GM12878 (cell line): ENCODE measurements around the gene SLC4A5. TPM values are rescaled to one million over a fixed set of nuclear protein-coding genes. Genes with fewer than 3 reads are reported as not detected.

Experiments used
- ATAC-seq: fragments of 200-7000 bp; cut with Tn5 transposase; 3 replicates; pipeline ENCODE4 v1.9.1; 2020; ENCODE audit warnings: mild to moderate bottlenecking, moderate library complexity
- BruUV-seq: library from RNA; stranded (reverse); fragments of 400-500 nt; replicated peaks from 2 replicates; lab custom pipeline; 2021; lab: Mats Ljungman, UMichigan
- CTCF ChIA-PET: fragments of 300-600 bp; sonication (Branson Sonifier 250); formaldehyde crosslinking; extraction: SDS; loops from one replicate; lab custom pipeline; 2021; ENCODE audit warnings: inconsistent platforms; lab: Yijun Ruan, JAX
- POLR2A ChIA-PET: fragments of 350-600 bp; formaldehyde crosslinking; extraction: SDS; loops from one replicate; lab custom pipeline; 2021; ENCODE audit warnings: inconsistent platforms; lab: Charles Lee
- RAD21 ChIA-PET: fragments of 300-600 bp; sonication (Branson Sonifier 250); formaldehyde crosslinking; loops from one replicate; lab custom pipeline; 2023; ENCODE audit warnings: antibody characterized with exemption; ENCODE audit not compliant: unreplicated experiment; lab: Charles Lee
- SMC1A ChIA-PET: fragments of 300-600 bp; sonication (Branson Sonifier 250); formaldehyde crosslinking; loops from one replicate; lab custom pipeline; 2023; ENCODE audit not compliant: unreplicated experiment, uncharacterized antibody; lab: Charles Lee
- DNase-seq: peaks from one replicate; pipeline ENCODE4 v3.0.0-alpha.2; 2011; ENCODE audit warnings: low read depth, low spot score
- FAIRE-seq: peaks from 3 replicates; lab custom pipeline; 2011; peaks lifted over from hg19 to GRCh38; lab: Jason Lieb, UNC
- H2AFZ ChIP-seq: 2 replicates; pipeline ENCODE4 v1.6.0; 2011; ENCODE audit warnings: low read depth, low read length, control low read depth; ENCODE audit not compliant: control insufficient read depth
- H3K27ac ChIP-seq: 2 replicates; pipeline ENCODE4 v1.5.1; 2011; ENCODE audit warnings: control low read depth; ENCODE audit not compliant: control insufficient read depth, insufficient read depth
- H3K27me3 ChIP-seq, 2 experiments: replicated peaks in 1 of 2; 2 replicates each; pipeline versions ENCODE4 v1.6.0 to v1.6.1; 2011; ENCODE audit warnings: low read length in 1 of 2; ENCODE audit not compliant: control insufficient read depth in 2 of 2, insufficient read depth in 2 of 2
- H3K36me3 ChIP-seq, 2 experiments: 2 replicates each; pipeline ENCODE4 v1.5.1; 2011; ENCODE audit warnings: low read length in 1 of 2; ENCODE audit not compliant: control insufficient read depth in 2 of 2, insufficient read depth in 2 of 2
- H3K4me1 ChIP-seq: 2 replicates; pipeline ENCODE4 v1.6.1; 2011; ENCODE audit warnings: mild to moderate bottlenecking, low read length, moderate library complexity, mixed read lengths; ENCODE audit not compliant: control insufficient read depth, insufficient read depth
- H3K4me2 ChIP-seq: 2 replicates; pipeline ENCODE4 v1.6.0; 2011; ENCODE audit warnings: control low read depth; ENCODE audit not compliant: control insufficient read depth, insufficient read depth
- H3K4me3 ChIP-seq: fragments of 200-600 bp; sonication (generic); 2 replicates; pipeline ENCODE4 v1.5.1; 2016
- H3K79me2 ChIP-seq: 2 replicates; pipeline ENCODE4 v1.6.0; 2011; ENCODE audit warnings: low read length; ENCODE audit not compliant: control insufficient read depth, insufficient read depth
- H3K9ac ChIP-seq: 2 replicates; pipeline ENCODE4 v1.8.0; 2011; ENCODE audit warnings: low read length, control low read depth, mixed read lengths; ENCODE audit not compliant: control insufficient read depth, insufficient read depth
- H3K9me3 ChIP-seq: replicated peaks from 3 replicates; pipeline ENCODE4 v1.5.1; 2011; ENCODE audit warnings: mild to moderate bottlenecking, low read length; ENCODE audit not compliant: control insufficient read depth, insufficient read depth
- H4K20me1 ChIP-seq: 2 replicates; pipeline ENCODE4 v1.6.0; 2011; ENCODE audit not compliant: control insufficient read depth, insufficient read depth
- CREB1 ChIP-seq: IDR thresholded peaks from 2 replicates; pipeline ENCODE4 v1.6.1; 2012; ENCODE audit warnings: low read depth, mild to moderate bottlenecking, inconsistent platforms
- FOS ChIP-seq: IDR thresholded peaks from 3 replicates; pipeline ENCODE4 v1.6.1; 2011; ENCODE audit warnings: borderline replicate concordance; ENCODE audit not compliant: insufficient read length; ENCODE audit errors: extremely low read depth
- HDGF ChIP-seq: fragments of 450-650 bp; IDR thresholded peaks from 2 replicates; pipeline ENCODE4 v1.6.1; 2016; ENCODE audit warnings: antibody characterized with exemption
- MEF2B ChIP-seq: fragments of 450-650 bp; IDR thresholded peaks from 2 replicates; pipeline ENCODE4 v1.6.1; 2018; ENCODE audit warnings: mild to moderate bottlenecking, moderate library complexity; ENCODE audit not compliant: partially characterized antibody, poor library complexity, severe bottlenecking
- NBN ChIP-seq: fragments of 450-650 bp; IDR thresholded peaks from 2 replicates; pipeline ENCODE4 v1.6.1; 2016
- NFIC ChIP-seq: IDR thresholded peaks from 2 replicates; pipeline ENCODE4 v1.6.1; 2012; ENCODE audit warnings: low read depth, mild to moderate bottlenecking, inconsistent platforms, low read length, moderate library complexity
- NFXL1 ChIP-seq: fragments of 450-650 bp; IDR thresholded peaks from 2 replicates; pipeline ENCODE4 v1.6.1; 2017; ENCODE audit warnings: antibody characterized with exemption, mild to moderate bottlenecking, borderline replicate concordance
- NR2F1 ChIP-seq: fragments of 450-650 bp; conservative IDR thresholded peaks from 2 replicates; pipeline ENCODE4 v1.6.1; 2017; ENCODE audit warnings: mild to moderate bottlenecking
- NRF1 ChIP-seq: conservative IDR thresholded peaks from 2 replicates; pipeline ENCODE4 v1.6.1; 2011; ENCODE audit warnings: mild to moderate bottlenecking, low read depth, low read length, improper control_type of control experiment
- RAD21 ChIP-seq: IDR thresholded peaks from 2 replicates; pipeline ENCODE4 v1.6.1; 2011; ENCODE audit warnings: mild to moderate bottlenecking, low read depth, low read length, moderate library complexity; ENCODE audit not compliant: insufficient read depth
- SMAD5 ChIP-seq: IDR thresholded peaks from 2 replicates; pipeline ENCODE4 v1.6.1; 2016; ENCODE audit warnings: antibody characterized with exemption, low read depth
- SMC3 ChIP-seq: IDR thresholded peaks from 2 replicates; pipeline ENCODE4 v1.6.1; 2011; ENCODE audit warnings: low read length, improper control_type of control experiment, borderline replicate concordance
- YY1 ChIP-seq: IDR thresholded peaks from 2 replicates; pipeline ENCODE4 v1.6.1; 2011; ENCODE audit warnings: low read depth, mild to moderate bottlenecking, low read length
- WGBS: methylation state at CpG from one replicate; pipeline ENCODE4 v1.1.6; 2016; ENCODE audit warnings: low lambda C conversion rate; ENCODE audit not compliant: insufficient replicate concordance, insufficient coverage; ENCODE audit errors: missing lambda C conversion rate; 5-methylcytosine and 5-hydroxymethylcytosine counted together
- in situ Hi-C: fragments of 300-500 bp; cut with MboI; formaldehyde crosslinking; loops from 9 replicates; pipeline ENCODE4 v1.14.3; 2018; ENCODE audit warnings: mixed read lengths
- intact Hi-C: fragments of 100-400 bp; cut with micrococcal nuclease; formaldehyde crosslinking; loops from one replicate; pipeline ENCODE4 v1.14.2; 2022; ENCODE audit not compliant: unreplicated experiment
- polyA plus RNA-seq, 11 experiments: library from polyadenylated mRNA; depleted of rRNA in 4 of 11; unstranded in 6 of 11; stranded (reverse) in 5 of 11; fragments of >200 nt; fragmentation: Nextera tagmentation in 4 of 11; fragmentation: Illumina TruSeq in 1 of 11; extraction: Ambion mirVana in 4 of 11; extraction: Trizol in 1 of 11; gene quantifications; 1 replicate in 1 of 11; 2 replicates in 10 of 11; pipeline versions ENCODE4 v1.2.1 to v1.2.3, GENCODE V29; 2011 to 2016; ENCODE audit warnings: inconsistent platforms in 2 of 11, missing spikeins in 2 of 11, low read depth in 1 of 11
- total RNA-seq, 4 experiments: library from RNA; depleted of rRNA in 3 of 4; stranded (reverse); fragments of >200 nt in 3 of 4; fragmentation: Illumina TruSeq in 1 of 4; extraction: Trizol in 1 of 4; gene quantifications; 2 replicates each; pipeline versions ENCODE4 v1.2.1 to v1.2.3, GENCODE V29; 2013 to 2021
- TF ChIP-seq, protein P1 (sequence below), 3 experiments: IDR thresholded peaks in 2 of 3; conservative IDR thresholded peaks in 1 of 3; 2 replicates each; pipeline ENCODE4 v1.5.1; 2011; ENCODE audit warnings: low read depth in 3 of 3, low read length in 3 of 3, mild to moderate bottlenecking in 3 of 3, control low read depth in 2 of 3, moderate library complexity in 2 of 3, inconsistent platforms in 1 of 3, mixed read lengths in 1 of 3; ENCODE audit not compliant: control insufficient read depth in 2 of 3, insufficient read depth in 1 of 3; ENCODE audit errors: extremely low read depth in 1 of 3
- TF ChIP-seq, protein P2 (sequence below): fragments of 450-650 bp; IDR thresholded peaks from 2 replicates; pipeline ENCODE4 v1.6.1; 2014; ENCODE audit warnings: mild to moderate bottlenecking
- TF ChIP-seq, protein P3 (sequence below): fragments of 450-650 bp; IDR thresholded peaks from 2 replicates; pipeline ENCODE4 v1.6.1; 2017; ENCODE audit warnings: mild to moderate bottlenecking
- TF ChIP-seq, protein P4 (sequence below): IDR thresholded peaks from 2 replicates; pipeline ENCODE4 v1.6.1; 2011; ENCODE audit warnings: low read depth, mild to moderate bottlenecking, low read length, moderate library complexity, borderline replicate concordance; ENCODE audit errors: extremely low read depth
- TF ChIP-seq, protein P5 (sequence below): fragments of 450-650 bp; IDR thresholded peaks from 2 replicates; pipeline ENCODE4 v1.6.1; 2016; ENCODE audit warnings: mild to moderate bottlenecking

The SLC4A5 gene
- total and polyA plus RNA-seq, 10 of the 15 experiments (the other 5 are each of a cell fraction or from before 2014, with no cell fraction given) = 0.15 to 4.7 (median 1.6) TPM

DNA sequence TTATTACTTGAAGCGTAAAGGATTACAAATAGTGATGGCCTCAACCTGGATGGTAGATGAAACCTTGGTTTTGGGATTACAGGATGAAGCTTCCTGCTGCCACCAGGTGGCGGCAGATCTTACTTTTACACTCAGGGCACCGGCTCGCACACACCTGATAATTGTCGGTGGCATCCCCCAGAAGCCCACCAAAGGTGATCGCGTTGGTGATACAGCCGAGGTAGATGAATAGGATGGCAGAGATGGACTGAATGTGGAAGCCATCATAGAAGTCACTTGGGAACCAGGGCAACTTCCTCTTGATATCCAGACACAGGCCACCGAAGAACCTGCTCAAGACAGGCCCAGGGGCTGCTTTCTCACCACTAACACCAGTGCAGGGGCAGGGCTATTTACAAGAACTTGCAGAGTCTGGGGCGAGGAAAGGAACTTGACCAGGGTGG lies 93.0 kb downstream of the SLC4A5 start:
- Histone ChIP-seq H3K4me1 (no peaks in the 10 kb centered on the region), H3K27ac (no peak overlapping the region), H3K9me3 (no peaks in the 10 kb centered on the region), H3K79me2 (no peaks in the 10 kb centered on the region), H3K36me3 (no peaks in the 10 kb centered on the region), H3K4me3 (no peak overlapping the region), H3K4me2 (no peak overlapping the region), H3K27me3 (no peaks in the 10 kb centered on the region), H3K9ac (no peak overlapping the region), H4K20me1 (no peaks in the 10 kb centered on the region), H2AFZ (peak overlapping the region; percentile 15)
- ChIA-PET CTCF (interaction anchor here (0.6 to 7.0 kb wide), 63 partner anchors 9 to 435 kb away, joined by 3 to 166 read pairs (median 4); partner anchors contain the start of genes BOLA3, C2orf81, MOB1A and STAMBP), SMC1A (interaction anchor here (0.7 to 4.1 kb wide), 27 partner anchors 8 to 426 kb away, joined by 3 to 54 read pairs (median 4); partner anchors contain the start of gene STAMBP), RAD21 (interaction anchor here (0.6 to 2.6 kb wide), 18 partner anchors 9 to 513 kb away, joined by 3 to 47 read pairs (median 3); partner anchors contain the start of gene TPRKB), POLR2A (interaction anchor here (0.5 to 0.9 kb wide), 2 partner anchors 86 to 202 kb away, joined by 3 to 7 read pairs; no protein-coding TSS in a partner anchor)
- WGBS = 13% methylated on average over 10 of the region's 10 CpGs
- peak; percentile 44 for FAIRE-seq
- peak; percentile 95 for ATAC-seq
- BruUV-seq = no TSS peak
- TF ChIP-seq, protein P1, sequence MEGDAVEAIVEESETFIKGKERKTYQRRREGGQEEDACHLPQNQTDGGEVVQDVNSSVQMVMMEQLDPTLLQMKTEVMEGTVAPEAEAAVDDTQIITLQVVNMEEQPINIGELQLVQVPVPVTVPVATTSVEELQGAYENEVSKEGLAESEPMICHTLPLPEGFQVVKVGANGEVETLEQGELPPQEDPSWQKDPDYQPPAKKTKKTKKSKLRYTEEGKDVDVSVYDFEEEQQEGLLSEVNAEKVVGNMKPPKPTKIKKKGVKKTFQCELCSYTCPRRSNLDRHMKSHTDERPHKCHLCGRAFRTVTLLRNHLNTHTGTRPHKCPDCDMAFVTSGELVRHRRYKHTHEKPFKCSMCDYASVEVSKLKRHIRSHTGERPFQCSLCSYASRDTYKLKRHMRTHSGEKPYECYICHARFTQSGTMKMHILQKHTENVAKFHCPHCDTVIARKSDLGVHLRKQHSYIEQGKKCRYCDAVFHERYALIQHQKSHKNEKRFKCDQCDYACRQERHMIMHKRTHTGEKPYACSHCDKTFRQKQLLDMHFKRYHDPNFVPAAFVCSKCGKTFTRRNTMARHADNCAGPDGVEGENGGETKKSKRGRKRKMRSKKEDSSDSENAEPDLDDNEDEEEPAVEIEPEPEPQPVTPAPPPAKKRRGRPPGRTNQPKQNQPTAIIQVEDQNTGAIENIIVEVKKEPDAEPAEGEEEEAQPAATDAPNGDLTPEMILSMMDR (IDR thresholded peaks at IDR 0.05 in 2 of 3, conservative IDR thresholded peaks at IDR 0.05 in 1 of 3; ENCODE audit: control insufficient read depth in 2 of 3, extremely low read depth in 1 of 3, insufficient read depth in 1 of 3, low read depth in 3 of 3, low read length in 3 of 3) = peak; percentile 78 to 87 (median 84)
- TF ChIP-seq MEF2B = no peak
- TF ChIP-seq NFIC = no peak
- TF ChIP-seq NFXL1 = no peak
- TF ChIP-seq, protein P2, sequence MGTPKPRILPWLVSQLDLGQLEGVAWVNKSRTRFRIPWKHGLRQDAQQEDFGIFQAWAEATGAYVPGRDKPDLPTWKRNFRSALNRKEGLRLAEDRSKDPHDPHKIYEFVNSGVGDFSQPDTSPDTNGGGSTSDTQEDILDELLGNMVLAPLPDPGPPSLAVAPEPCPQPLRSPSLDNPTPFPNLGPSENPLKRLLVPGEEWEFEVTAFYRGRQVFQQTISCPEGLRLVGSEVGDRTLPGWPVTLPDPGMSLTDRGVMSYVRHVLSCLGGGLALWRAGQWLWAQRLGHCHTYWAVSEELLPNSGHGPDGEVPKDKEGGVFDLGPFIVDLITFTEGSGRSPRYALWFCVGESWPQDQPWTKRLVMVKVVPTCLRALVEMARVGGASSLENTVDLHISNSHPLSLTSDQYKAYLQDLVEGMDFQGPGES = no peak
- TF ChIP-seq SMC3 = peak; percentile 88
- no peak for TF ChIP-seq NR2F1
- peak; percentile 64 for TF ChIP-seq YY1
- TF ChIP-seq, protein P3, sequence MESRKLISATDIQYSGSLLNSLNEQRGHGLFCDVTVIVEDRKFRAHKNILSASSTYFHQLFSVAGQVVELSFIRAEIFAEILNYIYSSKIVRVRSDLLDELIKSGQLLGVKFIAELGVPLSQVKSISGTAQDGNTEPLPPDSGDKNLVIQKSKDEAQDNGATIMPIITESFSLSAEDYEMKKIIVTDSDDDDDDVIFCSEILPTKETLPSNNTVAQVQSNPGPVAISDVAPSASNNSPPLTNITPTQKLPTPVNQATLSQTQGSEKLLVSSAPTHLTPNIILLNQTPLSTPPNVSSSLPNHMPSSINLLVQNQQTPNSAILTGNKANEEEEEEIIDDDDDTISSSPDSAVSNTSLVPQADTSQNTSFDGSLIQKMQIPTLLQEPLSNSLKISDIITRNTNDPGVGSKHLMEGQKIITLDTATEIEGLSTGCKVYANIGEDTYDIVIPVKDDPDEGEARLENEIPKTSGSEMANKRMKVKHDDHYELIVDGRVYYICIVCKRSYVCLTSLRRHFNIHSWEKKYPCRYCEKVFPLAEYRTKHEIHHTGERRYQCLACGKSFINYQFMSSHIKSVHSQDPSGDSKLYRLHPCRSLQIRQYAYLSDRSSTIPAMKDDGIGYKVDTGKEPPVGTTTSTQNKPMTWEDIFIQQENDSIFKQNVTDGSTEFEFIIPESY = peak; percentile 7; the same call in 1 of the 2 replicates
- no peak for TF ChIP-seq SMAD5
- peak; percentile 82 for TF ChIP-seq RAD21
- TF ChIP-seq, protein P4, sequence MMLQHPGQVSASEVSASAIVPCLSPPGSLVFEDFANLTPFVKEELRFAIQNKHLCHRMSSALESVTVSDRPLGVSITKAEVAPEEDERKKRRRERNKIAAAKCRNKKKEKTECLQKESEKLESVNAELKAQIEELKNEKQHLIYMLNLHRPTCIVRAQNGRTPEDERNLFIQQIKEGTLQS = no peak
- no peak for TF ChIP-seq NBN
- TF ChIP-seq NRF1 = no peak
- TF ChIP-seq, protein P5, sequence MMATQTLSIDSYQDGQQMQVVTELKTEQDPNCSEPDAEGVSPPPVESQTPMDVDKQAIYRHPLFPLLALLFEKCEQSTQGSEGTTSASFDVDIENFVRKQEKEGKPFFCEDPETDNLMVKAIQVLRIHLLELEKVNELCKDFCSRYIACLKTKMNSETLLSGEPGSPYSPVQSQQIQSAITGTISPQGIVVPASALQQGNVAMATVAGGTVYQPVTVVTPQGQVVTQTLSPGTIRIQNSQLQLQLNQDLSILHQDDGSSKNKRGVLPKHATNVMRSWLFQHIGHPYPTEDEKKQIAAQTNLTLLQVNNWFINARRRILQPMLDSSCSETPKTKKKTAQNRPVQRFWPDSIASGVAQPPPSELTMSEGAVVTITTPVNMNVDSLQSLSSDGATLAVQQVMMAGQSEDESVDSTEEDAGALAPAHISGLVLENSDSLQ = no peak
- no peak for TF ChIP-seq FOS
- TF ChIP-seq HDGF = no peak
- TF ChIP-seq CREB1 = no peak
- in situ Hi-C loops = no loop called here
- intact Hi-C loops = loop anchor here (1.0 to 5.0 kb wide), 2 partner anchors 85 to 142 kb away; no protein-coding TSS in a partner anchor
- DNase-seq = peak; percentile 17
